H1 (cell line): ENCODE data around the gene POLR2L. TPM values are rescaled to one million over a fixed set of nuclear protein-coding genes. Genes with fewer than 3 reads are reported as not detected.

Experiments used
- POLR2A ChIP-seq, 2 experiments: IDR thresholded peaks; 1 replicate in 1 of 2; 2 replicates in 1 of 2; pipeline ENCODE4 v1.6.1; 2011; ENCODE audit warnings: low read depth in 2 of 2, low read length in 2 of 2, mild to moderate bottlenecking in 2 of 2; ENCODE audit errors: control extremely low read depth in 1 of 2
- SIRT6 ChIP-seq: IDR thresholded peaks from one replicate; pipeline ENCODE4 v1.7.1; 2012; ENCODE audit warnings: low read length, inconsistent platforms
- polyA plus RNA-seq, 7 experiments: library from polyadenylated mRNA; depleted of rRNA in 3 of 7; stranded (reverse) in 5 of 7; unstranded in 2 of 7; fragments of >200 nt in 5 of 7; fragments of 200-250 nt in 2 of 7; gene quantifications; 1 replicate in 5 of 7; 2 replicates in 1 of 7; 4 replicates in 1 of 7; pipeline versions ENCODE4 v1.2.1 to v1.2.3, GENCODE V29; 2011 to 2013; ENCODE audit warnings: missing spikeins in 2 of 7, mixed read lengths in 2 of 7
- total RNA-seq: library from RNA; stranded (reverse); fragmentation: NEBNext Ultra II Directional; extraction: Animal tissue kit (Norgen Biotek cat#: 25700); gene quantifications from 2 replicates; pipeline ENCODE4 v1.2.1, GENCODE V29; 2021
- TF ChIP-seq, protein P1 (sequence below): IDR thresholded peaks from 2 replicates; pipeline ENCODE4 v1.6.1; 2012; ENCODE audit warnings: low read length, inconsistent platforms
- TF ChIP-seq, protein P2 (sequence below): IDR thresholded peaks from 2 replicates; pipeline ENCODE4 v1.6.1; 2012; ENCODE audit warnings: inconsistent platforms

Gene POLR2L
- total and polyA plus RNA-seq, 2 of the 8 experiments (the other 6 are each of a cell fraction or from before 2014, with no cell fraction given) = 140 to 151 TPM

DNA sequence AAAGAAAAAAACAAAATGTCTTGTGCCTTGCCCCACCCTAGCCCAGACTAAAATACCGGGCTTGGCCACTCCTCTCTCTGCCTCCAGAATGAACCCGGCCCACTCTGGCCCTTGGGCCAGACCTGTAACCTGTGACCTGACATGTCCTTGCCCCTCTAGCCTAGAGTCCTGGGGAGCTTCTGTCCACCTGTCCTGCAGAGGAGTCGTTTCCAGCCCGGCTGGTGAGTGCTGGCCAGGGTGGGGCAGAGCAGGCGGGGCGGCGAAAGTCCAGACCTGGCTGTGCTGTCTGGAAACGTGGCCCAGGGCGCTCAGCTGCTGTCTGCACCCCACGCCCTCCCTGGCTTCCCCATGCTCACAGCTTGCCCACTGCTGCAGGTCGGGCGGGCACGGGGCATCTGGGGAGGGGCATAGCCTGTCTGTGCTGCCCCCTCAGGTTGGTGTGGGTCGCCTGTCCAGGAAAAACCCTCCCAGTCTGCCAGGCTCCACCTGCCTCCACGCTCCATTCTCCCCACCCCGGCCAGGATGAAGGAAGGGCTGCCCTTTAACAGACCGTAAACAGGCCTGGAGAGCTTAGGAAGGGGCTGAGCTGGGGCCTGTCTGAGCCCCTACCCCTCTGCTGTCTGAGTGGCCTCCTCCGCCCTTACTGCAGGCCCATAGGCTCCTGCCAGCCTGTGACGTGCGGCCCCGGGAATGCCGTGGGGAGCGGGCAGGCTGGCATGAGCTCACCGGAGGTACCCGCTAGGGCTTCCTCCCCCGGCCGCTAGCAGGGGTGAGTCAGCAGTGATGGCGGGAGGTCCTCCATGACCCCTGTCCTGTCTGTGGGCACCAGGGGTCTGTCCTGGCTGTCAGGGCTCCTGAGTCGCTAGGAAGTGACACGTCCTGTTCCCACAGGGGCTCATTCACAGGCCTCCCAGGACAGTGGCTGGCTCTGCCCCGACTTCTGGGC lies 7.7 kb downstream of the POLR2L start (continued):
- TF ChIP-seq, protein P1, sequence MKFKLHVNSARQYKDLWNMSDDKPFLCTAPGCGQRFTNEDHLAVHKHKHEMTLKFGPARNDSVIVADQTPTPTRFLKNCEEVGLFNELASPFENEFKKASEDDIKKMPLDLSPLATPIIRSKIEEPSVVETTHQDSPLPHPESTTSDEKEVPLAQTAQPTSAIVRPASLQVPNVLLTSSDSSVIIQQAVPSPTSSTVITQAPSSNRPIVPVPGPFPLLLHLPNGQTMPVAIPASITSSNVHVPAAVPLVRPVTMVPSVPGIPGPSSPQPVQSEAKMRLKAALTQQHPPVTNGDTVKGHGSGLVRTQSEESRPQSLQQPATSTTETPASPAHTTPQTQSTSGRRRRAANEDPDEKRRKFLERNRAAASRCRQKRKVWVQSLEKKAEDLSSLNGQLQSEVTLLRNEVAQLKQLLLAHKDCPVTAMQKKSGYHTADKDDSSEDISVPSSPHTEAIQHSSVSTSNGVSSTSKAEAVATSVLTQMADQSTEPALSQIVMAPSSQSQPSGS = no peak
- TF ChIP-seq, protein P2, sequence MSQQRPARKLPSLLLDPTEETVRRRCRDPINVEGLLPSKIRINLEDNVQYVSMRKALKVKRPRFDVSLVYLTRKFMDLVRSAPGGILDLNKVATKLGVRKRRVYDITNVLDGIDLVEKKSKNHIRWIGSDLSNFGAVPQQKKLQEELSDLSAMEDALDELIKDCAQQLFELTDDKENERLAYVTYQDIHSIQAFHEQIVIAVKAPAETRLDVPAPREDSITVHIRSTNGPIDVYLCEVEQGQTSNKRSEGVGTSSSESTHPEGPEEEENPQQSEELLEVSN = no peak
- TF ChIP-seq POLR2A (IDR thresholded peaks at IDR 0.05; ENCODE audit: control extremely low read depth in 1 of 2, low read depth in 2 of 2, low read length in 2 of 2) (no peak; a peak in 1 of 3 replicates), SIRT6 (no peak)
